OCI-LY3 (cell line): ENCODE data around the gene SERINC5.

Experiments used
- CTCF ChIP-seq: fragments of 200-600, 300-600 bp; sonication (generic); IDR thresholded peaks from 2 replicates; pipeline ENCODE4 v1.5.1; 2014; ENCODE audit warnings: antibody characterized with exemption, low read length, low read depth
- EZH2phosphoT487 ChIP-seq: fragments of 200-600 bp; shearing (Covaris generic); IDR thresholded peaks from 2 replicates; pipeline ENCODE4 v1.6.1; 2018; ENCODE audit warnings: antibody characterized with exemption, mixed run types, low read depth

DNA sequence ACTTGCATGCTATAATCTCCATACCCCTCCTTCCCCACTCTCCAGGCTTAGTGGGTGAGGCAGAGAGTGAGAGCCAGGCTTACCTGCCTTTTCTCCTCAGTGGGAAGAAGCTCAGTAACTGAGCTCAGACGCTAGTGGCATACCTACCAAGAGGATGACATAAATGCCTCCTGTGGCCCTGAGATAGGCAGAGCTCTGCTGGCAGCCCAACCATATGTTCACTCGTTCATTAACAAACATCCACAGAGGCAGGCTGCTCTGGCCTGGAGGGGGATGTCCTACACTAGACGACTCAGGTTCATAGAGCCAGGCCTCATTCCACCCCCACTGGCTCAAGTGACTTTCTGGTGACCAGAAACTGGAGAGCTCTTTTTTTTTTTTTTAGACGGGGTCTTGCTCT lies 139.4 kb downstream of the SERINC5 start:
- TF ChIP-seq CTCF (no peak), EZH2phosphoT487 (no peak)
